ENCODE data around the gene RAB40B. TPM values are rescaled to one million over a fixed set of nuclear protein-coding genes. Genes with fewer than 3 reads are reported as not detected.

RAB40B gene
- total RNA-seq, 3 donors from 2014 or later = 21.0 to 52.4 (median 23.9) TPM

DNA sequence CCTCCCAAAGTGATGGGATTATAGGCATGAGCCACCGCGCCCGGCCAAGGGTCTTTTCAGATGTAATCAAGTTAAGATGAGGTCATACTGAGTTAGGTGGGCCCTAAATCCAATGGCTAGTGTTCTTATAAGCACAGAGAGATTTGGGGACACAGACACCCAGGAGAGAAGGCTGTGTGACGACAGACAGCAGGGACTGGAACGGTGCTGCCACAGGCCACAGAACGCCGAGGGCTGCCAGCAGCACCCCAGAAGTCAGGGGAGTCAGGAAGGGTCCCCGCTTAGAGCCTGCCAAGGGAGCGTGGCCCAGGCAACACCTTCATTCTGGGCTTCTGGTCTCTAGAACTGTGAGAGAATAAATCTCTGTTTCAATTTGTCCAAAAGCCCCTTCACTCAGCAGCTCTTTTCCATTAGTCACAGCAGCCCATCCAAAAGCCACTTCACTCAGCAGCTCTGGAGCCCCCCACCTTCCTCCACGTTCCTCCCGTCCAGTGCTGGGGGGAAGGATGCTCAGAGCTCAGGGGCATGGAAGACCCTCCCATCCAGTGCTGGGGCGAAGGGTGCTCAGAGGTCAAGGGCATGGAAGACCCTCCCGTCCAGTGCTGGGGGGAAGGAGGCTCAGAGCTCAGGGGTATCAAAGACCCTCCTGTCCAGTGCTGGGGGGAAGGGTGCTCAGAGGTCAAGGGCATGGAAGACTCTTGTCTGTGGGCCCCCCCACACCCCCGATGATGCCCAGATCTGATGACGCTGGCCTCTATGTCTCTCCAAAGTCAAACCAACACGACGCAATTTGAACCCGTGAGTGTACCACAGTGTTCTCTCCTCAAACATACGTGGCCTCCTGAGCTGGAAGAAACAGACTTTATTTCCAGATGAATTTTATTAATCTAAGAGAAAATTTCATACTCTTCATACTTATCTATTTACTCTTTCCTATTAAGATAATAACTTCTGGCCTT, 11.9 kb downstream of the RAB40B start:
- intact Hi-C loops (cut with DNase I, micrococcal nuclease) = no loop called here
- TF ChIP-seq, protein P1, sequence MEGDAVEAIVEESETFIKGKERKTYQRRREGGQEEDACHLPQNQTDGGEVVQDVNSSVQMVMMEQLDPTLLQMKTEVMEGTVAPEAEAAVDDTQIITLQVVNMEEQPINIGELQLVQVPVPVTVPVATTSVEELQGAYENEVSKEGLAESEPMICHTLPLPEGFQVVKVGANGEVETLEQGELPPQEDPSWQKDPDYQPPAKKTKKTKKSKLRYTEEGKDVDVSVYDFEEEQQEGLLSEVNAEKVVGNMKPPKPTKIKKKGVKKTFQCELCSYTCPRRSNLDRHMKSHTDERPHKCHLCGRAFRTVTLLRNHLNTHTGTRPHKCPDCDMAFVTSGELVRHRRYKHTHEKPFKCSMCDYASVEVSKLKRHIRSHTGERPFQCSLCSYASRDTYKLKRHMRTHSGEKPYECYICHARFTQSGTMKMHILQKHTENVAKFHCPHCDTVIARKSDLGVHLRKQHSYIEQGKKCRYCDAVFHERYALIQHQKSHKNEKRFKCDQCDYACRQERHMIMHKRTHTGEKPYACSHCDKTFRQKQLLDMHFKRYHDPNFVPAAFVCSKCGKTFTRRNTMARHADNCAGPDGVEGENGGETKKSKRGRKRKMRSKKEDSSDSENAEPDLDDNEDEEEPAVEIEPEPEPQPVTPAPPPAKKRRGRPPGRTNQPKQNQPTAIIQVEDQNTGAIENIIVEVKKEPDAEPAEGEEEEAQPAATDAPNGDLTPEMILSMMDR (IDR thresholded peaks at IDR 0.05) = no peak

GRCh38 chr17:82685291-82685690, 13.2 kb downstream of the RAB40B start:
- H3K4me1 ChIP-seq (ENCODE audit: low read depth) = peaks cover 8% of the 10 kb centered on the region
- H3K9me3 ChIP-seq = peaks cover 6% of the 10 kb centered on the region
- DNase-seq = peak in 1 of 3 donors; percentile 48
- H3K36me3 ChIP-seq (ENCODE audit: low read depth) = no peaks in the 10 kb centered on the region
- no peak for ATAC-seq
- TF ChIP-seq, protein P1 (IDR thresholded peaks at IDR 0.05) = no peak
- intact Hi-C loops (cut with DNase I, micrococcal nuclease) = no loop called here
- H3K4me3 ChIP-seq = no peak overlapping the region

More for the DNA sequence above, 11.9 kb downstream of the RAB40B start:
- H3K4me3 ChIP-seq = no peak overlapping the region
- ATAC-seq = no peak
- DNase-seq = peak in 2 of 3 donors; percentile 35 to 36
- H3K36me3 ChIP-seq (ENCODE audit: low read depth) = no peaks in the 10 kb centered on the region
- H3K9me3 ChIP-seq = peaks cover 2% of the 10 kb centered on the region
- H3K4me1 ChIP-seq (ENCODE audit: low read depth) = peaks cover 8% of the 10 kb centered on the region

DNA sequence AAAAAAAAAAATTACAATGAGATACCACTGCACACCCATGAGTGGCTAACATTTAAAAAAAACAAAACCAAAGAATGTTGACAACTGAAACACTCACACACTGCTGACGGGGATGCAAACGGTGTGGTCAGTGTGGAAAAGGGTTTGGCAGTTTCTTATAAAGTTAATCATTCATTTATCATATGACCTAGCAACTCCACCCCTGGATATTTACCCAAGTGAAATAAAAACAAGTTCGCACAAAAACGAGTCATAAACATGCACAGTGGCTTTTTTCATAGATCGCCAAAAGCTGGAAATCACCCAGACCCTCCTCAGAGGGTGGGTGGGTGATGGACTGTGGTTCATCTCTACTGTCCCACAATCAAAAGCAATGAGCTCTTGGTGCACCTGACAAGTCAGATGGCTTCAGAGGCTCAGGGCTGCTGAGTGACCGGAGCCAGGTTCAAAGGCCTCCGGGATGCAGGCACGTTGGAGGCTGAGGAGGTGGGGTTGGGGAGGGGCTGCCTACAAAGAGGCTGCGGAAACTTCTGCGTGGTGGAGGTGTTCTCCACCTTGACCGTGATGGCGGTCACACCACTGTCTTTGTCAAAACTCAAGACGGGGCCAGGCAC, 14.2 kb downstream of the RAB40B start:
- H3K4me1 ChIP-seq (ENCODE audit: low read depth) = peaks cover 16% of the 10 kb centered on the region
- DNase-seq (peak; percentile 79 to 83 (median 79)), ATAC-seq (peak; percentile 94)
- no peak overlapping the region for H3K4me3 ChIP-seq
- H3K9me3 ChIP-seq = peaks cover 6% of the 10 kb centered on the region
- intact Hi-C loops (cut with DNase I, micrococcal nuclease) = no loop called here
- no peaks in the 10 kb centered on the region for H3K36me3 ChIP-seq (ENCODE audit: low read depth)
- TF ChIP-seq, protein P1 (IDR thresholded peaks at IDR 0.05) = no peak

DNA sequence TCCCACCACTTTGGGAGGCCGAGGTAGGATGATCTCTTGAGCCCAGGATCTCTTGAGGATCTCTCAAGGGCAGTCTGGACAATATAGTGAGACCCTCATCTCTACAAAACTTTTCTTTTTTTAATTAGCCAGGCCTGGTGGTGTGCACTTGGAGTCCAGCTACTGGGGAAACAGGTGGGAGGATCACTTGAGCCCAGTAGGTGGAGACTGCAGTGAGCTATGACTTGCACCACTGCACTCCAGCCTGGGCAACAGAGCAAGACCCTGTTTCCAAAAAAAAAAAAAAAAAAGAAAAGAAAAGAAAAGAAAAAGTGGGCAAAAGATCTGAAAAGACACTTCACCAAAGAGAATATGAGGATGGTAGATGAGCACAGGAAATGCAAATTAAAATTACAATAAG, 15.0 kb downstream of the RAB40B start:
- ATAC-seq (no peak), DNase-seq (peak in 1 of 3 donors; percentile 2)
- TF ChIP-seq, protein P1 (IDR thresholded peaks at IDR 0.05) = no peak
- peaks cover 6% of the 10 kb centered on the region for H3K9me3 ChIP-seq
- H3K4me3 ChIP-seq = no peak overlapping the region
- H3K4me1 ChIP-seq (ENCODE audit: low read depth) = peaks cover 16% of the 10 kb centered on the region
- intact Hi-C loops (cut with DNase I, micrococcal nuclease) = no loop called here
- H3K36me3 ChIP-seq (ENCODE audit: low read depth) = no peaks in the 10 kb centered on the region

DNA sequence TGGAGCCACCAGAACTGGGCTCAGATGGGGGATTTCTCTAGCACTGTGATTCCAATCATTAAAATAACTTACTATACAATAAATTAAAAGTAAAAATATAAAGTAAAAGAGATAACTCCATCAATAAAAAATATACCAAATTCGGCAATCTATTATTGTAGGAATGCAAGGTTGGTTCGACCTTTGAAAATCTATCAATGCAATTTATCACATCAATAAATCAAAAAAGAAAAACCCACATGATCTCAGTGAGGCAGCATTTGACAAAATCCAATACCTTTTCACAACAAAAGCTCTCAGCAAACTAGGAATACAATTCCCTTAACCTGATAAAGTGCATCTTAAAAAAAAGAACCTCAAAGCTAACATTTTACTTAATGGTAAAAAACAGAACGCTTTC, 17.0 kb downstream of the RAB40B start:
- Histone ChIP-seq H3K4me3 (no peak overlapping the region), H3K4me1 (ENCODE audit: low read depth) (peaks cover 16% of the 10 kb centered on the region), H3K36me3 (ENCODE audit: low read depth) (no peaks in the 10 kb centered on the region), H3K9me3 (peaks cover 6% of the 10 kb centered on the region)
- TF ChIP-seq, protein P1 (IDR thresholded peaks at IDR 0.05) = no peak
- ATAC-seq = no peak
- DNase-seq = no peak
- intact Hi-C loops (cut with DNase I, micrococcal nuclease) = no loop called here

All from mucosa of descending colon (tissue), 3 donors.